Activated CD8-positive, alpha-beta memory T cell treated with anti-CD3 and anti-CD28 coated beads for 4 hours (primary cell): ENCODE results near the gene BHLHE23.
"Not testable (repeated sequence)": the region's sequence is repeated elsewhere in the genome, so short reads cannot be mapped to it uniquely, and the experiment has no call there.

Experiments
- DNase-seq, 2 donors: peaks; one replicate each; pipeline ENCODE4 v3.0.0-alpha.2; 2020; ENCODE audit warnings: low read depth in 2 of 2

The BHLHE23 gene

DNA sequence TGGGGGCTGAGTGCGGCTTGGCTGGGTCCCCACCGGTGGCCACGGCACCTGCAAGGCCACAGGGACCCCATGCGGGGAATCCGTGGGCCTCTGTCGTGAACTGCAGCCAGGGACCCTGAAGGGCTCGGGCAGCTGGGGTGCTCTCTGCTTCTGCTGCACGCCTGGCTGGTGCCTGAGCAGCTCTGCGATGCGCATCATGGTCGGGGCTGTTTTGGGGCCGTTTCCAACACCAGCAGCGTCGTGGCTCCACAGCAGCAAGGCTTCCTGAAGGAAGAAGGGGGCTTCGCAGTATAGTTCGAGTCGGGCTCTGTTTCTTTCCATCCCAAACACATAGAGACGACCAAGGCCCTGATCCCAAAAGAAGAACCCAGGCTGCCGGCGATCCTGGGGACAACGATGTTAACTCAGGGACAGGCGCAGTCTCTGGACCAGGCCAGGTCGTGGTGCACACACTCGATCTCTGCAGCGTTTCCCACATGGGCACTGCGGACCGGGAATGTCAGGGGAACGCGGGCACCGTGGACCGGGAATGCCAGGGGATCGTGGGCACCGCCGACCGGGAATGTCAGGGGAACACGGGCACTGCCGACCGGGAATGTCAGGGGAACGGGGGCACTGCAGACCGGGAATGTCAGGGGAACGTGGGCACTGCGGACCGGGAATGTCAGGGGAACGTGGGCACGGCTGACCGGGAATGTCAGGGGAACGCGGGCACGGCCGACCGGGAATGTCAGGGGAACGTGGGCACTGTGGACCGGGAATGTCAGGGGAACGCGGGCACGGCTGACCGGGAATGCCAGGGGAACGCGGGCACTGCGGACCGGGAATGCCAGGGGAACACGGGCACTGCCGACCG lies 36.8 kb upstream of the BHLHE23 start:
- DNase-seq = no peak

- DNase-seq = no peak
These were observed 35.8 kb upstream of the BHLHE23 start for GRCh38 chr20:63042448-63043071.

DNA sequence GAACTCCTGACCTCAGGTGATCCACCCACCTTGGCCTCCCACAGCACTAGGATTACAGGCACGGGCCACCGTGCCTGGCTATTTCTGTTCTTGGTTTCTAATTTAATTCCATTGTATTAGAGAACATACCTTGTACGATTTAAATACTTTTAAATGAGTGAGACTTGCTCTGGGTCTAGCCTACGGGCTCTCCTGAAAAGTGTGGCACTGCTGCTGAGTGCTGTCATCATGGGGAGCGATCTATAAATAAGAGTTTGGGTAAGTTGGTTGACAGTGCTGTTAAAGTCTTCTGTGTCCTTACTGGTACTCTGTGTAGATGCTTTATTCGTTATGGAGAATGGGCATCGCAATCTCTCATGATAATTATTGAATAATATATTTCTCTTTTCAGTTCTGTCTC lies 35.0 kb upstream of the BHLHE23 start:
- DNase-seq = no peak

DNA sequence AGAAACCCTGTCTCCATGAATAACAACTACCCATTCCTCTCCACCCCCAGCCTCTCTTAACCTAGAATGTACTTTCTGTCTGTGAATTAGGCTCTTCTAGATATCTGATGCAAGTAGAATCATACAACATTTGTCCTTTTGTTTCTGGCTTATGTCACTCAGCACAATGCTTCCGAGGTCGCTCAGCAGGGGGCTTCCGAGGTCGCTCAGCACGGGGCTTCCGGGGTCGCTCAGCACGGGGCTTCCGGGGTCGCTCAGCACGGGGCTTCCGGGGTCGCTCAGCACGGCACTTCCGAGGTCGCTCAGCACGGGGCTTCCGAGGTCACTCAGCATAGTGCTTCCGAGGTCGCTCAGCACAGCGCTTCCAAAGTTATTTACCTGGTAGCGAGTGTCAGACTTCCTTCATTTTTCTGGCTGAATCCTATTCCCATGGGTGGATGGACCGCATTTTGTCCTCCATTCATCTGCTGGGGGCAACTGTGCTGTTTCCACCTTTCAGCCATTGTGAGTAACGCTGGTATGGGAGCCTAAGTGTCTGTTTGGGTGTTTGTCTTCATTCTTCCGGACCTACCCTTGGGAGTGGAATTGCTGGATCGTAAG lies 31.0 kb upstream of the BHLHE23 start:
- no peak for DNase-seq

GRCh38 chr20:63036291-63036690 lies 29.5 kb upstream of the BHLHE23 start:
- DNase-seq = no peak

DNA sequence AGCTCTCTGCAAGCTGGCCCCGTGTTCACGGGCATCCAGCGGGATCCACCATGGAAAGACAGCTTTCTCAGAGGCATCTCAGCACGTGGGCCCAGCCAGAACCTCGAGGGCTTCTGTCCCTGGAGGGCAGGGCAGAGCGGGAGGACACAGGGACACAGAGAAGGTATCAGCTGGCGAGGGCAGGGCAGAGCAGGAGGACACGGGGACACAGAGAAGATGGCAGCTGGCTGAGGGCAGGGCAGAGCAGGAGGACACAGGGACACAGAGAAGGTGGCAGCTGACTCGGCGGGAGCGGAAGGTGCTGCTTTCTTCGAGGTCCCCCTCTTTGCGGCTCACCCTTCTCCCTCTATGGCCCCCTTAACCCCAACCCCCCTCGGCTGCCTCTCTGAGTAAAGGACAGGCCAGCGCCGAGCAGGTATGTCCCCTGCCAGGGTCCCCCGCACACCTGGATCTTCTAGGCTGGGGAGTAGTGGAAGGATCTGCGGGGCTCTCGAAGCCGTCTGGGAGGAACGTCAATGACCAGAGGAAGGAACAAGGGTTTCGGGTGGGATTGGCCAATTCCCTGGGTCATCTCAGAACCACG lies 28.9 kb upstream of the BHLHE23 start:
- DNase-seq = no peak

GRCh38 chr20:63034710-63035602 lies 28.2 kb upstream of the BHLHE23 start:
- not testable (repeated sequence) for DNase-seq

- no peak for DNase-seq
These were observed 27.3 kb upstream of the BHLHE23 start for GRCh38 chr20:63033794-63034709.

DNA sequence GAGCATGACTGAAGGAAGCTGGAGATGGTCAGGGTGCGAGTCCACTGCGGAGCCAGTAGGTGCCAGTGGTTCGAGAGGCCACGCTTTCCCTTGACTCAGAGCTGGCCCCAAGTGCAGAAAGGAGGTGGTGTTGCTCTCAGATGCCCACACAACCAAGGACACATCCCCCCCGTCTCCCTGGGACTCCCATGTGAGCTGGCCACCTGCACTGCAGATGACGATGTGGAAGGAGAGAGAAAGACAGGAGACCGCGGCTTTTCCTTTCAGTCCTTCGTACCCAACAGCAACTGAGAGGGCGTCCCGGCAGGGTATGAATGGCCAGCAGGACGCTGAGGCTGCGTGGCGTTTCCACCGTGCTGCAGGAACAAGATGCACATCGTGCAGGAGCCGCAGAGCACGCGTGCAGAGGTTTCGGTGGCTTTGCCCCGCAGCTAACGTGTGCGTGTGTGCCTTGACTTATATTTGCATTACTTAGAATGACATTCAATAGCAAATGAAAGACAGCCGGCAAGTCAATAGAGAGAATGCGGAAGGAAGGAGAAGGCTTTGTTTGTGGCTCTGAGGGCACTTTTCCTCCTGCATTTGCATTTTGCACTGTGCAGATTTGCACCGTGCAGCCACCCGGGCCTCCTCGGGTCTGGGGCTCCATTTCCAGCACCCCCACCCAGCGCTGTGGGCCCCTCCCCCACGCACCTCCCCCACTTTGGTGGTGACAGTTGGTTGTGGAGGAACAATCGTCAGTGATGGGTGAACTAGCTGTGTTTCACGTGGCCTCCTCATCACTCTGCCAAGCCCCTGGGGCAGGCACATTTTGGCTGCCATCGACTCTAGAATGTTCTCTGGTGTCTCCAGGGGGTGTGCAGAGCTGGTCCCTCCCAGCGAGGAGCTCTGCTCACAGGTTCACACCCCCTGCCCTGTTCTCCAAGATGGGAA lies 26.4 kb upstream of the BHLHE23 start:
- no peak for DNase-seq

DNA sequence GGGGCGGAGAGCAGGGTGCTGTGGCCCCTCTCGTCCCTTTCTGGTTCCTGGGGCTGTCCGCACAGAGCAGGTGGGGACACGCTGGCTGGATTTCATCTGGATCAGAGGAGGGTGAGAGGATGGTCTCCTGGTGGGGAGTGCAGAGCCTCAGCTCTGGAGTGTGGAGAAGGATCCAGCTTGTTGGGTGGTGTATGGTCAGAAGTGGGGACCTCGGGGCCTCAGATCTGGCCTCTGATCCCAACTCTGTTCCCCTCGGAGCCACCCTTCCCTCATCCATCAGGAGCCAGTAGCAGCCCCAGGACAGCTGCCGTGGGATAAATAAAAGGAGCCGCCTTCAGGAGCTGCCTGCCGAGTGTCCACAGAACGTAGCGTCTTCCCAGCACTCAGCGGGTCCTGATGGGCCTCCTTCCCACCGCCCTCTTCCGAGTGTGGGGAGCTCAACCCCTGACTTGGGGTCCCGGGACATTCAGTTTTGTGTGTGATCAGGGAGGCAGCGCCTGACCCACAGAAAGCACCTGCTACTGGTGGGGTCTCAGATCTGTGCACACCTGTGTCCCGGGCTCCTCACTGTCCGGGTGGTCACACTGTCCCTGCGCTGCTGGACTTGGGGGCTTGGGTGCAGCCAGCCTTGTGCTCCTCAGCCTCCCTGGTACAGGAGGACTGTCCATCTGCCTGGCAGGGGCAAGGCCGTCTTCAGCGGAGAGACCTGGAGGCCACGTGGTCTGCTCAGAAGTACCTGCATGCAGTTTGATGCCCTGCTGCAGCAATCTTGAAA lies 25.4 kb upstream of the BHLHE23 start:
- DNase-seq = no peak

- DNase-seq = no peak
These were observed 24.7 kb upstream of the BHLHE23 start for GRCh38 chr20:63031251-63032014.

DNA sequence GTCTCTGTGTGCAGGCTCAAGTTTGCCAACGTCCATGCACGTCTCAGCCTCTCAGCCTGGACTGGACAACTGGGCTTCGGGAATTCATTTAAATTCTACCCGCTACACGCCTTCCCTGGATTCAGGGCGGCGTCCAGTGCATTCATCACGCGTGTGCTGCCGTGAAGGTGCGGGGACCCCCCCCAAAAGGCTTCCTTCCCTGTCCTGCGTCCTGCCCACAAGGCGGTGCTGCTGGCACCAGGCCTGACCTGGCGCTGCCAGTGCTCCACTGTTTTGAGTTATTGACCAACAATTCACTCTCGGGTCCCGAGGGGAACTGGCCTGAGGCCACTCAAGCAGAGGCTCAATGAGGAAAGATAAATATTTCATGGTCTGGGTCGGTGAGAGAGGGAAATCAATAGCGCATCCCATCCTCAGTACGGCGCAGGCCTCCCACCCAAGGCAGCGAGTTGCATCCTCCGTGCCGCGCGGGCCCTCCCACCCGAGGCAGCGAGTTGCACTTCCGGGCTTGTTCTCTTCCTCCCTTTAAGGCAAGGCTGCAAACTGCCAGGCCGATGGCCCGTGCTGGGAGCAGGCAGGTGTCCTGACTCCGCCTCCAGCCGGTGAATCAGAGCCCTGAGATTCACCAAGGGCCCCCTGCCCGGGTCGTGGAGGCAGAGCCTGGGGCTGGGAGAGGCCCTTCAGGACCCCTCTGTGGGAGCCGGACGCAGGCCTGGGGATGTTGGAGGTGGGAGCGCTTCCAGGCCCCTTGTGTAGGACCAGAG lies 22.8 kb upstream of the BHLHE23 start:
- DNase-seq = no peak

DNA sequence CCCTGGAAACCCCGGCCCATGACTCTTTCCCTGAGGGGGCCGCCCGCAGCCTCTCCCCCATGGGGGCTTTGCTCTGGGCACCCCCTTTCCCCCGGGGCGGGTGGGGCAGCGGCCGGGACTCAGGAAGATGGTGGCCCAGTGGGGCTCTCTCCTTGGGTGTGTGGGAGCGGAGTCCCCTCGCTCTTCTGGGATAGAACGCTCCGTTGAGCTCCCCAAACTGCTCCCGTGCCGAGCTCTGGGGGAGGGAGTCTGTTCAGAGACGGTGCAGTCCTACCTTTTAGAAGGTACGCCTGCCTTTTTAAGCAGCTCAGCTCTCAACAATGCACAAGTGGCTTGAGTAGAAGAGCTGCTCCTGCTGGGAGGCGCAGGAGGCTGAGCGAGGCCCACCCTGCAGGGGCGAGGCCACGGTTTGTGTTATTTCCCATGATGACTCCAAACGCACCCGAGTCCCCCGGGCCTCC lies 21.7 kb upstream of the BHLHE23 start:
- DNase-seq = no peak

- no peak for DNase-seq
These were observed 21.2 kb upstream of the BHLHE23 start for GRCh38 chr20:63027922-63028389.

DNA sequence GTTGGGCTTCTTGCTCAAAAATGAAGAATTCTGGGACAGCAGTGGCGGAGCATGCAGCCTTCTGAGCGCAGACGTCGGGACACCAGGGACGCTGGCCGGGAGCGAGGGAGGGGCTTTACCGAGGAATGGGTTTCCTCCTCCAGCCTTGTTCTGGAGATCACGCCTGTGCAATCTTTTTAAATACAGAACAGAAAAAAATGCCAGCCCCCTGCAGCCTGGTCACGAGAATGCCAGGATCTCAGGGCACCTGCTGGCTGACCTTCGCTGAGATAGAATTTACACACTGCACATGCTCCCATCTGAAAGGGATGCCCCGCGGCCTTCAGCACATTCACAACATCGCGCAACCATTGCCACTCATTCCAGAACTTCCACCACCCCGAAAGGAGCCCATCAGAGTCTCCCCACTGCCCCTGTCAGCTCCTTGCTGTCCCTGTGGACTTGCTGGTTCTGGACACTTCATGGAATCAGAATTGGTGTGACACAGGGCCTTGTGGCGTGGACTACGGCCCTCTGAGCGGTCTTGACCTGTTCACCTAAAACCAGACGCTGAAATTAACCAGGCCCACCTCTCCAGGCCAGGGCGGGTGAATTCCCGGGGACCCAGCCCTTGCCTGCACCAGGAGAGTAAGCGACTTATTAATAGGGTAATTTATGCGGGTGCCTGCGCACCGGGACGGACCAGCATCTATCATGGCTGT lies 20.6 kb upstream of the BHLHE23 start:
- DNase-seq = no peak

DNA sequence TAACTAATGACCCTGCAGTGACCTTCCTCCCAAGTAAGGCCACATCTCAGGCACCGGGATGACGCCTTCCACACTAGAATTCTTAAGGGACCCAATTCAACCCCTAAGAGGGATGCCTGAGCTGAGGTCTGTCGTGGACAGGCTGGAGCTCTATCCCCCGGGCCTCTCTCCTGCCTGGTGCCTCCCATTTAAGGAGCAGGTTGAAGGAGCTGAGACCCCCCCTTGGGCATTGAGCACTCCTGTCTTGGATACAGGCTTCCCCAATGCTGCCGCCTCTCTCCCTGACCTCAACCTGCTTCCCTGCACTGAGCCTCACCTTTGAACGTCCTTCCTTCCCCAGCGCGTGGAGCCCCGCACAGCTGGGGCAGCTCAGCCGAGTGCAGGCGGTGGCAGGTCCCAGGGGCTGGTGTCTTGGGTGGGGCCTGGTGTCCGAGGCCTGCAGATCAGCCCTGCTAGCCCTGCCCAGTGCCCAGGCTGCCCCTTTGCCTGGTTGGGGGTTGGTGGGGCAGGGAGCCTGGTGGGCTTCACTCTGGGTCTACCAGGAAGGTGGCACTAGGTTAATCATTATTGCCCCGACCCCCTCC lies 19.9 kb upstream of the BHLHE23 start:
- no peak for DNase-seq
